AG08396 (cell line): ENCODE data around the gene GFRA1.

Source experiments
- DNase-seq: peaks from one replicate; pipeline ENCODE4 v3.0.0; 2012; ENCODE audit warnings: low spot score, mixed read lengths

GFRA1 gene

GRCh38 chr10:116101616-116102315, 171.2 kb downstream of the GFRA1 start:
- no peak for DNase-seq

DNA sequence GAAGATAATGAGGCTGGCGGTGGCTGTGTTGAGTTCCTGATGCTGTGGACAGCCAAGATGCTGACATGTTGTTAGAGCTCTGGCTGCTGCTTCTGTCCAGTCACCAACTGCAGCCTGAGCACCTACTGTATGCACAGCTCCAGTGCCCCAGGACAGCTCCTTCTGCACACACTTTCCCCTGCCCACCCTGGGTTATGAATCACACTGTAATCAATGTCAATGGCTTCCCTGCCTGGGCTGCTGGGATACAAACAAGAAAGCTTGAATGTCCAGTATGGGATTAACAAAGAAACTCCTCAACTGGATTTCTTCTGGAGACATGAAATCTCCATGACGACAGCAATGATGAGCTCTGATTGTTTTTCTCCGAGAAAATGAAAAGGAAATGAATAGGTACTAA, 172.0 kb downstream of the GFRA1 start:
- DNase-seq, result no peak

- DNase-seq, result no peak
Observed at GRCh38 chr10:116099023-116099420, 174.0 kb downstream of the GFRA1 start.

DNA sequence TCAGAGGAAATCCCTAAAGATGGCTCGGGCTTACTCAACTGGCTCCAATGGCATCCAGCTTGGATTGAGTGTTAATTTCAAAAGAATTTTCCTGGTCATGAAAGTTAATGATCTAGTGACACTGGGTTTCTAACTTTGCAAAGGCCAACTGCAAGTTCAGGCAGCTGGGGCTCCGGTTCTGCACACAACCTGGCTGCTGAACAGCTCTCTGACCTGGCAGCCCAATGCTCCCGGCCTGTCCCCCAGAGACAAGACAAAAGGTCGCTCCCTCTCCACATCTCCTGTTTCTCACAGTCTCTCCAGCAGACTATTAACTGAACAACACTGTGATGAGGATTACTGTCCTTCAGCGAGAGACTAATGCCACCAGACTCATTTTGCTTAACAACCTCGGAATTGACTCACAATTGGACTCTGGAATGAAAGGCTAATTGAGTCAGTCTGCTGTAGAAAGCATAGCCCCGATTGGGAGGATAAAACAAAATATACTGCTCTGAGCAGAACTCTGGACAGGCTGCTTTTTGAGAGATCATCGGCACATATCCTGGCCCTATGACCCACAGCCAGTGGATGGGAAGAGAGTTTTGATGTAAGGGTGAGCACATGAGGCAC, 174.5 kb downstream of the GFRA1 start:
- DNase-seq, result no peak

DNA sequence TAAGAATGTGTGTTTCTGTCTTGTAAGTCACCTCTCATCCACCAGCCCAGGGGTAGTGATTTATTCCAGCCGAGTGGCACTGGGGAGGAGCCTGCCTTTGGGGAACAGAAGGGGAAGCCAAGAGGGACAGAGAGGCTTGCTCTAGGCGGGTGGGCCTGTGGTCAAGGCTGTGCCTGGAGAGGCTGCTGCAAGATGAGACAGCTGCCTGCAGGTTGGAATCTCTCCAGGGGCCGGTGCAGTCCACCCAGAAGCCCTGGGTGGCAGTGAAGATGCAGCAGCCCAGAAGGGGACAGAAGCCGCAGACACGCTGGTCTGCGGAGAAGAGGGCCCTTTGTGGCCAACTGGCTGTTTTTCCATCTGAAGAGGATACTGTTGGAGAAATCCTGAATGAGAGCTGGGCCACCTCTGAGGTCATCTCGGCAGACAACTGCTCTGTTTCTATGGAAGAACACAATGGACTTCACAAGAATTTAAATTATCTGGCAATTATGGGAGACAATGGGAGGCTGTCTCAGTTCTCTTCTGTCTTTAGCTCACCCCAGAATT, 175.7 kb downstream of the GFRA1 start:
- DNase-seq, result no peak

- no peak for DNase-seq
Observed at GRCh38 chr10:116096526-116096925, 176.5 kb downstream of the GFRA1 start.

DNA sequence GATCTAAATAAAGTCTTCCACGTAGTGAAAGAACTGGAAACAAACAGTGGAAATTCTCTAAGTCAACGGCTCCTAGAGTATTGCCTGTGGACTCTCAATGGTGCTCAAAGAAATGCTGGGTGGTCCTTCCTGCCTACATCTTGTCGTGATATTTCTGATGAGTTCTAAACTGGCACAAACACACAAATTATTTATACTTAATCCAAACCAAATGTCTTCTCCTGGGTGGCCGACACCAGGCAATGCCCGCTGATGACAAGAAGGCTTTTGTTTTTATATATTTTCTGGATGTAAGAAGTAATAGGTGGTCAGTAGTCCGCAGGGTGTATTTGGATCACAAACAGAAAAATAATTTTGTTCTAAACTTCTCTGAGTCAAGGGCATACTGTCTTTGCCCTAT, 178.7 kb downstream of the GFRA1 start:
- DNase-seq, result no peak

GRCh38 chr10:116093031-116093430, 180.0 kb downstream of the GFRA1 start:
- DNase-seq, result no peak

- DNase-seq, result no peak
Observed at GRCh38 chr10:116088985-116089384, 184.0 kb downstream of the GFRA1 start.

- DNase-seq, result no peak
Observed at GRCh38 chr10:116085323-116085722, 187.7 kb downstream of the GFRA1 start.

DNA sequence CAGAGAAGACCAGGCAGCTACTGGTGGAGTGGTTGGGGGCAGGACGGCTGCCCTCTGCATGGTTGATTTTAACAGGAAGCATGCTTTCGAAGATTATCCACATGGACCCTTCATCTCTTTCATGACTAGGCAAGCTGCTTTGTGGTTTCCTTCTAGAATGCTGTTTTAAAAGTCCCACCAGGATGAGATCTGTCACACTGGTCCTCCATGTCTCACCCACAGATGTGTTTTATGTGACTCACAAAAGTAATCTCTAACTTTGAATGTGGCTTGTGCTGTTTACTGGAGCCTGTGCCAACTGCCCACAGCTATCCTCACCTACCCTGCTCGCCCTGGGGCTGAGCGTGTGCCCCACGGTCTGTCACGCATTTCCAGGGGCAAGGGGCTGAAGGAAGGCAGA, 188.8 kb downstream of the GFRA1 start:
- DNase-seq, result no peak

GRCh38 chr10:116083226-116083762, 189.7 kb downstream of the GFRA1 start:
- DNase-seq, result no peak

DNA sequence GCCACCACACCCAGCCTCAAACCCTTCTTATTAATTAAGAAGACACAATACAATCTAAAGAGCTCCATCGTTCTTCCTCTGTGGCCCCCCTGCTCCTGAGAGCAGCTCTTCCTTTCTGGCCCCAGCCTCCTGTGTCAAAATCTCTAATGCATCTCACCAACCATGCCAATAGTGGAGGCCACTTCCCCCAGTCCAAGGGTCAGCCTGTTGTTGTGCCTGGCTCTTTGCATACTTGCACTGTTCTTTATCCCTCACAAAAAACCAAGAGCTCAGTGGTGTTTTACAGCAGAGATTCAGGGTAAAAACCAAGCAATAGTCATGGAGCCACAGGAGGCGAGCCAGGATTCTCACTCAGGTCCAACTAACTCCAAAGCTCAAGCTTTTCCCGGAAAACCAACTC, 190.2 kb downstream of the GFRA1 start:
- no peak for DNase-seq

DNA sequence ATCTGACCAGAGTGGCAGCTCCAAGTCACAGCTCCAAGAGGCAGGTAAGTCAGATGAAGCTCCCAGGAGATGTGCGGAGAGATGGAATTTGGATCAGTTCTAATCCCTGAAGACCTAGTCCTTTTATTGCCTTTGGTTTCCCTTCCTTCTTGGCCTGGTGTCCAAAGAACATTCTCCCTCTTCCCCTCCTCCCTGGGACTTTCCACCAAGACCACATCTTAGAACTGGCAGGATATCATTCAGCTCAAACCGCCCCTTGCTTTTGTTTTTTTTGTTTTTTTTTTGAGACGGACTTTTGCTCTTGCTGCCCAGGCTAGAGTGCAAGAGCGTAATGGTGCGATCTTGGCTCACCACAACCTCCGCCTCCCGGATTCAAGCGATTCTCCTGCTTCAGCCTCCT, 190.8 kb downstream of the GFRA1 start:
- no peak for DNase-seq

DNA sequence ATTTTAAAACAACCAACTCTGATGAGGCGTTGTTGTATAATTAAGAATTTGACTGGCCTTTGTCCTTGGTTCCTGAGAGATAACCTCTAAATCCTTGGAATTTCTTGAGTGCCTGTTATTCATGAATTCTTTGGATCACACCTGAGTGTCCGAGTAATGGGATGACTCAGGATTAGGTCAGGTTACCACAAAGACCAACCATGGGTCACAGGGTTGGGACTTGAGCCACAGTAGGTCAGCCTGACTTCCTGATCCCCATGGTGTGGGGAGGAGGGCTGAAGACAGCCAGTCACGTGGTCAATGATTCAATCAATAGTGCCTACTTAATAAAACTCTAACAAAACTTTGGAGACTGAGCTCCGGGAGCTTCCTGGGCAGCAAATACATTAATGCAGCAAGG, 192.5 kb downstream of the GFRA1 start:
- no peak for DNase-seq

DNA sequence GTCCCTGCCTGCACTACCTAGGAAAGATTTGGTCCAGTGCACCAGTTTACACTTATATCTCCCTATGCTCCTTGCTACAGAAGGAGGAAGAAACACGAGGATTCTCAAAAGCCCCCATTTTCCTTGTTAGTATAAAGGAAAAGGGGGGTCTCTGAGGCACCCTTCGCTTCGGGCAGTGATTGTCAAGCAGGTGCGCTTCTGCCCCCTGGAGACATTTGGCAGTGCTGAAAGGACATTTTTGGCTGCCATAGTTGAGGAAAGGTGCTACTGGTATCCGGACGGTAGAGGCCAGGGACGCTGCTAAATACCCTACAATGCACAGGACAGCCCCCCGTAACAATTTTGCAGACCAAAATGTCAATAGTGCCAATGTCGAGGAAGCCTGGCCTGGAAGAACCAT, 193.7 kb downstream of the GFRA1 start:
- no peak for DNase-seq

- DNase-seq, result no peak
Observed at GRCh38 chr10:116076621-116077020, 196.4 kb downstream of the GFRA1 start.

DNA sequence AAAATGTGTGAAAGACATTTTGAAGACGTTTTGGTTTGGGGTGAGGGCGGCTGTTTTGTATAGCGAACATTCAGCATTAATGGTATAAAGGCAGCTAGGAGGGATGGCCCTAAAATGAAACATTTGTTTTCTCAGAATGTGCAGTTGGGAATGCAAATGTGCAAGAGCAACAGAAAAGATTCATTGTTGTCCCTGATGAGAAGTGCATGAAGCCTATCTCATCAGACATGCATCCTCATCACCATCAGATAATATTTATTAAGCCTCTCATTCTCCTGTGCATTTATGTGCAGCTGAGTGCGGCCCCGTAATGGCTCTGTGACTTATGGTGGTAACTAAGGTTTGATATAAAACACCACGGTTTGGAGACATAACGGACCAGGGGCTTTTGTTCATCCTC, 199.5 kb downstream of the GFRA1 start:
- DNase-seq, result no peak

- no peak for DNase-seq
Observed at GRCh38 chr10:116073001-116073400, 200.0 kb downstream of the GFRA1 start.

DNA sequence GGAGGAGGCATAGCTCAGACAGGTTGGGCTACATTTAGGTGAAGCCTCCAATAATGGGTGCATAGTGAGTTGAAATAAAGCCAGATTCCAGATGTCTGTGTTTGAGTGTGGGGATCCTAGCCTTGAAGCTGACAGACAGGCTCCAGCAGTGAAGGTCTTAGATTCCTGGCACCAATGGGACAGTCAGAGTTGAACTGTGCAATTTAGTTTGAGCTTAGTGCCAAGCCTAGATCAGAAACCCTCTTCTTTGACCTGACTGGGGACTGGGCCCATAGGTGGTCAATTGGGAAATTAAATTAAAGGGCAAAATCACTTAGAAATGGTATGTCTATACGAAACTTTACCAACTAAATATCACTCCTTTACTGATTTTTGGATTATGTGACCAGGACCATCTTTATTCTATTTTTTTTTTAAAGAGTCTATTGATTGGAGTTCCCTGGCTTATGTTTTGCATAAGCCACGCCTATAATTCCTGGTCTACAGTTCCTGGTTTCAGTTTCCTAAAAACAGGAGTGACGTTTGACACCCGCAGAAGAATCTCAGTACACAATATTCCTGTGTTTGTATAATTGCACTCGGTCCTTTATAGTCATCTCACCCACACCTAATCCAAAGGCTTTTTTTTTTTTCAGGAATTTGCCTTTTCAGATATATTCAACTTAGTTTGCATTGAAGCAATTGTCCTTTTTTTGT, 201.4 kb downstream of the GFRA1 start:
- no peak for DNase-seq

DNA sequence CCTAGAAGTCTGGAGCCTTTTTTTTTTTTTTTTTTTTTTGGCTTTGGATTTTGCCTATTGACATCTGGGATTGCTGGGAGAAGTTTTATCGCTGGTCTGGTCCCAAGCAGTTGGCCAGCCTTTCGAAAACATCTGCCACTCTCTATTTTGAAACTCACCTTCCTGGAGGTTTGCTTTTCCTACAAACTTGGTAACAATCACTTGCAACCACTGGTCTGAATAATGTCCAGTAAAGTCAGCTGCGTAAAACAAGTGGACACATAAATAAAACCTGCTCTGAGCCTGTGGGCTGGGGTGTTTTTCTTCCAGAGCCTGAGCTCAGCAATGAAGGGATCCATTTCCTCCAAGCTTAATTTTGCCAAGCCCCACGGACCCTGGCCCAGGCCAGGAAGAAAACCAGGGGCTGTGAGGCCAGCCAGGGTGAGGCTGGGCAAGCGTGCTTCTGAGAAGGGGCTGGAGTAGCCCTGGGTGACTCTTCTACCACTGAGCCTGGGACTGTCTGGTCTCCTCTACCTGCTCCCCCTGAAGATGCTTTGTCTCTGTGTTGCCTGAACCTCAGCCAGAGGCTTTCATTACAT, 202.2 kb downstream of the GFRA1 start:
- DNase-seq, result no peak

- DNase-seq, result no peak
Observed at GRCh38 chr10:116069856-116070255, 203.2 kb downstream of the GFRA1 start.

GRCh38 chr10:116067825-116068224, 205.2 kb downstream of the GFRA1 start:
- DNase-seq, result no peak
